OCI-LY7 (cell line): ENCODE measurements around the gene SLIT3. TPM values are rescaled to one million over a fixed set of nuclear protein-coding genes. Genes with fewer than 3 reads are reported as not detected.
"Not testable (repeated sequence)": the region's sequence is repeated elsewhere in the genome, so short reads cannot be mapped to it uniquely, and the experiment has no call there.

Experiments
- BruUV-seq: library from RNA; stranded (reverse); fragments of 400-500 nt; replicated peaks from 2 replicates; lab custom pipeline; 2021; lab: Mats Ljungman, UMichigan
- CTCF ChIA-PET: fragments of 300-600 bp; sonication (Branson Sonifier 250); formaldehyde crosslinking; loops from one replicate; lab custom pipeline; 2022; ENCODE audit warnings: antibody characterized with exemption; ENCODE audit not compliant: unreplicated experiment; lab: Charles Lee
- POLR2A ChIA-PET: fragments of 300-600 bp; sonication (Branson Sonifier 250); formaldehyde crosslinking; loops from one replicate; lab custom pipeline; 2022; ENCODE audit warnings: antibody characterized with exemption; lab: Charles Lee
- DNase-seq: peaks from one replicate; pipeline ENCODE4 v3.0.0-alpha.2; 2015; ENCODE audit warnings: low spot score
- H2AFZ ChIP-seq: fragments of 200-600 bp; sonication (generic), shearing (Covaris generic); 2 replicates; pipeline ENCODE4 v1.6.1; 2014; ENCODE audit warnings: mild to moderate bottlenecking, antibody characterized with exemption, low read length, moderate library complexity
- H3K27ac ChIP-seq: fragments of 200-600 bp; sonication (generic); 2 replicates; pipeline ENCODE4 v1.5.1; 2014; ENCODE audit warnings: mixed run types, low read depth, mild to moderate bottlenecking, moderate library complexity, low read length, inconsistent platforms; ENCODE audit not compliant: poor library complexity, severe bottlenecking
- H3K36me3 ChIP-seq: fragments of 200-600 bp; sonication (generic); 2 replicates; pipeline ENCODE4 v1.6.1; 2014; ENCODE audit warnings: mild to moderate bottlenecking, antibody characterized with exemption, low read length, moderate library complexity, mixed read lengths; ENCODE audit not compliant: insufficient read depth
- H3K4me1 ChIP-seq: fragments of 200-600 bp; sonication (generic); 2 replicates; pipeline ENCODE4 v1.5.1; 2014; ENCODE audit warnings: mild to moderate bottlenecking, low read length; ENCODE audit not compliant: insufficient read depth, poor library complexity, severe bottlenecking
- H3K4me2 ChIP-seq: fragments of 200-600 bp; sonication (generic); 2 replicates; pipeline ENCODE4 v1.6.1; 2014; ENCODE audit warnings: mild to moderate bottlenecking, low read length
- H3K4me3 ChIP-seq: fragments of 200-600 bp; sonication (generic); 2 replicates; pipeline ENCODE4 v1.5.1; 2014; ENCODE audit warnings: mild to moderate bottlenecking, low read depth, low read length; ENCODE audit not compliant: poor library complexity, severe bottlenecking
- H3K79me2 ChIP-seq: fragments of 200-600 bp; sonication (generic); 2 replicates; pipeline ENCODE4 v1.6.1; 2016; ENCODE audit warnings: low read depth, mild to moderate bottlenecking, low read length, moderate library complexity, mixed read lengths; ENCODE audit not compliant: insufficient read depth
- H3K9me2 ChIP-seq: fragments of 200-600 bp; sonication (generic); 2 replicates; pipeline ENCODE4 v1.6.1; 2016; ENCODE audit warnings: mild to moderate bottlenecking, low read length, mixed read lengths; ENCODE audit not compliant: insufficient read depth
- H3K9me3 ChIP-seq: fragments of 200-600 bp; sonication (generic); 2 replicates; pipeline ENCODE4 v1.6.1; 2014; ENCODE audit warnings: mild to moderate bottlenecking, mixed run types, low read length, mixed read lengths
- H4K20me1 ChIP-seq: fragments of 200-600 bp; sonication (generic); 2 replicates; pipeline ENCODE4 v1.6.1; 2014; ENCODE audit warnings: mild to moderate bottlenecking, antibody characterized with exemption, low read length, moderate library complexity, mixed read lengths; ENCODE audit not compliant: insufficient read depth
- EZH2phosphoT487 ChIP-seq: fragments of 200-600 bp; sonication (generic); IDR thresholded peaks from 2 replicates; pipeline ENCODE4 v1.6.1; 2018; ENCODE audit warnings: low read depth, borderline replicate concordance, mild to moderate bottlenecking, mixed run types, antibody characterized with exemption, low read length, moderate library complexity, mixed read lengths
- intact Hi-C: fragments of 100-400 bp; cut with micrococcal nuclease; formaldehyde crosslinking; loops from one replicate; pipeline ENCODE4 v1.10.0; 2022; ENCODE audit not compliant: unreplicated experiment
- total RNA-seq, 2 experiments: library from RNA; depleted of rRNA in 1 of 2; stranded (reverse); fragments of >200 nt in 1 of 2; shearing (Covaris generic) in 1 of 2; gene quantifications; 2 replicates each; pipeline ENCODE4 v1.2.3, GENCODE V29; 2014 to 2022
- TF ChIP-seq, protein P1 (sequence below): fragments of 200-600 bp; sonication (generic); conservative IDR thresholded peaks from 2 replicates; pipeline ENCODE4 v1.5.1; 2014; ENCODE audit warnings: mild to moderate bottlenecking, antibody characterized with exemption, low read length, moderate library complexity, mixed read lengths

Gene SLIT3
- total RNA-seq, 2 experiments from 2014 or later = not detected

DNA sequence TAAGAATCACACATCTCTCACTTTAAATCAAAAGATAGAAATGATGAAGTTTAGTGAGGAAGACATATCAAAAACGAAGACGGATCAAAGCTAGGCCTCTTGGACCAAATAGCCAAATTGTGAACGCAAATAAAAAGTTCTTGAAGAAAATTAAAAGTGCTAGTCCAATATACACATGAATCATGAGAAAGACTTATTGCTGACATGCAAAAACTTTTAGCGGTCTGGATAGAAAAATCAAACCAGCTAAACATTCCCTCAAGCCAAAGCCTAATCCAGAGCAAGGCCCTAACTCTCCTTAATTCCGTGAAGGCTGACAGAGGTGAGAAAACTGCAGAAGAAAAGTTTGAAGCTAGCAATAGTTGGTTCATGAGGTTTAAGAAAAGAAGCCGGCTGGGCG is 557.3 kb downstream of the SLIT3 start:
- BruUV-seq = no TSS peak
- Histone ChIP-seq H2AFZ (no peak overlapping the region), H3K4me1 (no peaks in the 10 kb centered on the region), H3K9me2 (no peaks in the 10 kb centered on the region), H3K79me2 (no peaks in the 10 kb centered on the region), H3K4me3 (no peak overlapping the region), H3K4me2 (no peak overlapping the region), H4K20me1 (no peaks in the 10 kb centered on the region), H3K27ac (no peak overlapping the region), H3K9me3 (no peaks in the 10 kb centered on the region), H3K36me3 (no peaks in the 10 kb centered on the region)
- no peak for DNase-seq
- ChIA-PET CTCF (no interaction called here), POLR2A (interaction anchor here (0.6 kb wide), 1 partner anchor 1940 kb away, joined by 3 read pairs; no protein-coding TSS in a partner anchor)
- TF ChIP-seq, protein P1, sequence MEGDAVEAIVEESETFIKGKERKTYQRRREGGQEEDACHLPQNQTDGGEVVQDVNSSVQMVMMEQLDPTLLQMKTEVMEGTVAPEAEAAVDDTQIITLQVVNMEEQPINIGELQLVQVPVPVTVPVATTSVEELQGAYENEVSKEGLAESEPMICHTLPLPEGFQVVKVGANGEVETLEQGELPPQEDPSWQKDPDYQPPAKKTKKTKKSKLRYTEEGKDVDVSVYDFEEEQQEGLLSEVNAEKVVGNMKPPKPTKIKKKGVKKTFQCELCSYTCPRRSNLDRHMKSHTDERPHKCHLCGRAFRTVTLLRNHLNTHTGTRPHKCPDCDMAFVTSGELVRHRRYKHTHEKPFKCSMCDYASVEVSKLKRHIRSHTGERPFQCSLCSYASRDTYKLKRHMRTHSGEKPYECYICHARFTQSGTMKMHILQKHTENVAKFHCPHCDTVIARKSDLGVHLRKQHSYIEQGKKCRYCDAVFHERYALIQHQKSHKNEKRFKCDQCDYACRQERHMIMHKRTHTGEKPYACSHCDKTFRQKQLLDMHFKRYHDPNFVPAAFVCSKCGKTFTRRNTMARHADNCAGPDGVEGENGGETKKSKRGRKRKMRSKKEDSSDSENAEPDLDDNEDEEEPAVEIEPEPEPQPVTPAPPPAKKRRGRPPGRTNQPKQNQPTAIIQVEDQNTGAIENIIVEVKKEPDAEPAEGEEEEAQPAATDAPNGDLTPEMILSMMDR = no peak
- TF ChIP-seq EZH2phosphoT487 = no peak
- intact Hi-C loops = no loop called here

DNA sequence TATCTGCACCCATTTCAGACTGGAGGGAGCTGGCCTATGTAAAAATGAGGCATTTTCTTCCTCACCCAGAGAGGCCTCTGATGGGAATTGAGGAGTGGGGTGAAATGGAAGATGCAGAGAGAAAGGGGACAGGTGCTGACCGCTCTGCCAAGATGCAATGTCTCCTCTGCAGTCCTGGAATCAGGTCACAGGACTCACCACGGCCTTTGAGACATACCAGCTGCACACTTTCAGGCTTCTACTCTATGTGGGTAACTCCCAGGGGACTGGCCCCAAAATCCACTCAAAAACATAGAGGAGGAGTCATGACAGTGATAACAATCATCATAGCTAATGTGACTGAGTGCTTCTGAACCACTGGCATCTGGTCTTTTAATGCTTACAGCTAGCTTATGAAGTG is 558.6 kb downstream of the SLIT3 start:
- BruUV-seq, H3K4me2 ChIP-seq, H3K4me1 ChIP-seq, H3K9me2 ChIP-seq, H3K4me3 ChIP-seq, intact Hi-C loops, H3K36me3 ChIP-seq, DNase-seq, H3K27ac ChIP-seq, POLR2A ChIA-PET, H4K20me1 ChIP-seq, H3K79me2 ChIP-seq, H2AFZ ChIP-seq, CTCF ChIA-PET, H3K9me3 ChIP-seq: not testable (repeated sequence)

- Histone ChIP-seq H3K79me2 (no peaks in the 10 kb centered on the region), H3K9me2 (no peaks in the 10 kb centered on the region), H4K20me1 (no peaks in the 10 kb centered on the region), H3K4me1 (no peaks in the 10 kb centered on the region), H3K4me2 (no peak overlapping the region), H3K36me3 (no peaks in the 10 kb centered on the region), H3K4me3 (no peak overlapping the region), H3K9me3 (no peaks in the 10 kb centered on the region), H3K27ac (no peak overlapping the region), H2AFZ (no peak overlapping the region)
- ChIA-PET POLR2A (interaction anchor here (1.6 kb wide), 1 partner anchor 28 kb away, joined by 4 read pairs; no protein-coding TSS in a partner anchor), CTCF (no interaction called here)
- no TSS peak for BruUV-seq
- intact Hi-C loops = no loop called here
- no peak for TF ChIP-seq EZH2phosphoT487
- TF ChIP-seq, protein P1 = no peak
- DNase-seq = no peak
Measured at GRCh38 chr5:168740811-168741213, 560.1 kb downstream of the SLIT3 start.
